ENCODE data around the gene GPC5. TPM values are rescaled to one million over a fixed set of nuclear protein-coding genes. Genes with fewer than 3 reads are reported as not detected.

Gene GPC5
- total and polyA plus RNA-seq, 9 of the 15 experiments (the other 6 are each of a cell fraction or from before 2014, with no cell fraction given) = 0.18 to 0.27 TPM; not detected in 7

DNA sequence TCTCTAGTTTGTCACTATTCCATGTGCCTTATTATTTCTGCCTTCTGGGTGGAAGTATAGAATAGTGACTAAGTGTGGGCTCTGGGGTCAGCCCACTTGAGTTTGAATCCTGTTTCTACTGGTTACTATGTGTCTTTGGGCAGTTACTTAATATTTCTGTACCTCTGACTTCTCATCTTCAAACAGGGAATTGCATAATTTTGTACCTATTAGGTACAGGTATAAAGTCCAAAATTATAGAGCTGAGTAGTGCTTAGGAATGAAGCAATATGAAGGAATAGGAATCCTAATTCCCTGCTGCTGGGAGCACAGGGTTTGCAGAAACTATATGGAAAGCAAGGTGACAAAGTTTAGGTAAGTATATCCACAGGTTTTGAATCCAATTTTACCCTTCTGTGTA, 564.5 kb downstream of the GPC5 start:
- CTCF ChIA-PET (ENCODE audit: low intra/inter-chr PET ratio) = no interaction called here
- H3K9ac ChIP-seq (ENCODE audit: insufficient read depth in 1 of 2, low read depth in 2 of 2, low read length in 2 of 2) = no peak overlapping the region
- DNase-seq (ENCODE audit: extremely low read depth in 1 of 4, low spot score in 3 of 4) = no peak
- H3K9me1 ChIP-seq (ENCODE audit: control insufficient read depth, insufficient read depth, low read length) = no peaks in the 10 kb centered on the region
- BruUV-seq (replicated peaks) = no TSS peak
- H3K4me2 ChIP-seq (ENCODE audit: insufficient read depth, low read length) = no peak overlapping the region
- no peaks in the 10 kb centered on the region for H3K36me3 ChIP-seq (ENCODE audit: control insufficient read depth, insufficient read depth, low read length)
- ATAC-seq = no peak
- H4K20me1 ChIP-seq (replicated peaks; ENCODE audit: control insufficient read depth, insufficient read depth, low read length) = no peaks in the 10 kb centered on the region
- H3K9me3 ChIP-seq (replicated peaks; ENCODE audit: control insufficient read depth, insufficient read depth, low read depth, low read length) = no peaks in the 10 kb centered on the region
- H2AFZ ChIP-seq (ENCODE audit: low read depth, low read length) = no peak overlapping the region
- H3K79me2 ChIP-seq (ENCODE audit: control insufficient read depth, insufficient read depth, low read length) = no peaks in the 10 kb centered on the region
- H3K27ac ChIP-seq (ENCODE audit: extremely low read depth, low read depth, low read length) = no peak overlapping the region
- H3K27me3 ChIP-seq (ENCODE audit: control insufficient read depth in 2 of 2, insufficient read depth in 2 of 2, low read length in 2 of 2) = no peaks in the 10 kb centered on the region
- H3K4me3 ChIP-seq = no peak overlapping the region
- H3K4me1 ChIP-seq (replicated peaks in 1 of 2; ENCODE audit: control insufficient read depth in 2 of 2, insufficient read depth in 2 of 2, low read length in 2 of 2) = no peaks in the 10 kb centered on the region
- in situ Hi-C loops (cut with MboI) = no loop called here
- intact Hi-C loops (cut with micrococcal nuclease) = no loop called here
- FAIRE-seq = no peak
- POLR2A ChIA-PET = no interaction called here
- no peak for TF ChIP-seq KLF16 (IDR thresholded peaks at IDR 0.05)
- no peak for TF ChIP-seq TBL1XR1 (IDR thresholded peaks at IDR 0.05; ENCODE audit: low read length in 2 of 2)
- TF ChIP-seq WHSC1 (IDR thresholded peaks at IDR 0.05; ENCODE audit: low read length) = no peak
- TF ChIP-seq ARNT (IDR thresholded peaks at IDR 0.05) = no peak
- TF ChIP-seq DDX20 (tag; IDR thresholded peaks at IDR 0.05; ENCODE audit: low read depth) = no peak
- TF ChIP-seq, protein P1, sequence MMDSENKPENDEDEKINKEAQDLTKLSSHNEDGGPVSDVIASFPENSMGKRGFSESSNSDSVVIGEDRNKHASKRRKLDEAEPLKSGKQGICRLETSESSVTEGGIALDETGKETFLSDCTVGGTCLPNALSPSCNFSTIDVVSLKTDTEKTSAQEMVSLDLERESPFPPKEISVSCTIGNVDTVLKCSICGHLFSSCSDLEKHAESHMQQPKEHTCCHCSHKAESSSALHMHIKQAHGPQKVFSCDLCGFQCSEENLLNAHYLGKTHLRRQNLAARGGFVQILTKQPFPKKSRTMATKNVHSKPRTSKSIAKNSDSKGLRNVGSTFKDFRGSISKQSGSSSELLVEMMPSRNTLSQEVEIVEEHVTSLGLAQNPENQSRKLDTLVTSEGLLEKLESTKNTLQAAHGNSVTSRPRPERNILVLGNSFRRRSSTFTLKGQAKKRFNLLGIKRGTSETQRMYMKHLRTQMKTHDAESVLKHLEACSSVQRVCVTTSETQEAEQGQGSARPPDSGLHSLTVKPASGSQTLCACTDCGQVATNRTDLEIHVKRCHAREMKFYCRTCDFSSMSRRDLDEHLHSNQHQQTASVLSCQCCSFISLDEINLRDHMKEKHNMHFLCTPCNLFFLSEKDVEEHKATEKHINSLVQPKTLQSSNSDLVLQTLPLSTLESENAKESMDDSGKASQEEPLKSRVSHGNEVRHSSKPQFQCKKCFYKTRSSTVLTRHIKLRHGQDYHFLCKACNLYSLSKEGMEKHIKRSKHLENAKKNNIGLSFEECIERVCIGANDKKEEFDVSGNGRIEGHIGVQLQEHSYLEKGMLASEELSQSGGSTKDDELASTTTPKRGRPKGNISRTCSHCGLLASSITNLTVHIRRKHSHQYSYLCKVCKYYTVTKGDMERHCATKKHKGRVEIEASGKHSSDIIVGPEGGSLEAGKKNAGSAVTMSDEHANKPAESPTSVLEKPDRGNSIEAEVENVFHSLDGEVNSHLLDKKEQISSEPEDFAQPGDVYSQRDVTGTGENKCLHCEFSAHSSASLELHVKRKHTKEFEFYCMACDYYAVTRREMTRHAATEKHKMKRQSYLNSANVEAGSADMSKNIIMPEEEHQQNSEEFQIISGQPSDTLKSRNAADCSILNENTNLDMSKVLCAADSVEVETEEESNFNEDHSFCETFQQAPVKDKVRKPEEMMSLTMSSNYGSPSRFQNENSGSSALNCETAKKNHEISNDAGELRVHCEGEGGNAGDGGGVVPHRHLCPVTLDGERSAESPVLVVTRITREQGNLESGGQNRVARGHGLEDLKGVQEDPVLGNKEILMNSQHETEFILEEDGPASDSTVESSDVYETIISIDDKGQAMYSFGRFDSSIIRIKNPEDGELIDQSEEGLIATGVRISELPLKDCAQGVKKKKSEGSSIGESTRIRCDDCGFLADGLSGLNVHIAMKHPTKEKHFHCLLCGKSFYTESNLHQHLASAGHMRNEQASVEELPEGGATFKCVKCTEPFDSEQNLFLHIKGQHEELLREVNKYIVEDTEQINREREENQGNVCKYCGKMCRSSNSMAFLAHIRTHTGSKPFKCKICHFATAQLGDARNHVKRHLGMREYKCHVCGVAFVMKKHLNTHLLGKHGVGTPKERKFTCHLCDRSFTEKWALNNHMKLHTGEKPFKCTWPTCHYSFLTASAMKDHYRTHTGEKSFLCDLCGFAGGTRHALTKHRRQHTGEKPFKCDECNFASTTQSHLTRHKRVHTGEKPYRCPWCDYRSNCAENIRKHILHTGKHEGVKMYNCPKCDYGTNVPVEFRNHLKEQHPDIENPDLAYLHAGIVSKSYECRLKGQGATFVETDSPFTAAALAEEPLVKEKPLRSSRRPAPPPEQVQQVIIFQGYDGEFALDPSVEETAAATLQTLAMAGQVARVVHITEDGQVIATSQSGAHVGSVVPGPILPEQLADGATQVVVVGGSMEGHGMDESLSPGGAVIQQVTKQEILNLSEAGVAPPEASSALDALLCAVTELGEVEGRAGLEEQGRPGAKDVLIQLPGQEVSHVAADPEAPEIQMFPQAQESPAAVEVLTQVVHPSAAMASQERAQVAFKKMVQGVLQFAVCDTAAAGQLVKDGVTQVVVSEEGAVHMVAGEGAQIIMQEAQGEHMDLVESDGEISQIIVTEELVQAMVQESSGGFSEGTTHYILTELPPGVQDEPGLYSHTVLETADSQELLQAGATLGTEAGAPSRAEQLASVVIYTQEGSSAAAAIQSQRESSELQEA (IDR thresholded peaks at IDR 0.05; ENCODE audit: low read depth) = no peak
- TF ChIP-seq RFX1 (IDR thresholded peaks at IDR 0.05) = no peak
- no peak for TF ChIP-seq DNMT1 (IDR thresholded peaks at IDR 0.05)
- no peak for TF ChIP-seq KHSRP (IDR thresholded peaks at IDR 0.05)
- TF ChIP-seq, protein P2, sequence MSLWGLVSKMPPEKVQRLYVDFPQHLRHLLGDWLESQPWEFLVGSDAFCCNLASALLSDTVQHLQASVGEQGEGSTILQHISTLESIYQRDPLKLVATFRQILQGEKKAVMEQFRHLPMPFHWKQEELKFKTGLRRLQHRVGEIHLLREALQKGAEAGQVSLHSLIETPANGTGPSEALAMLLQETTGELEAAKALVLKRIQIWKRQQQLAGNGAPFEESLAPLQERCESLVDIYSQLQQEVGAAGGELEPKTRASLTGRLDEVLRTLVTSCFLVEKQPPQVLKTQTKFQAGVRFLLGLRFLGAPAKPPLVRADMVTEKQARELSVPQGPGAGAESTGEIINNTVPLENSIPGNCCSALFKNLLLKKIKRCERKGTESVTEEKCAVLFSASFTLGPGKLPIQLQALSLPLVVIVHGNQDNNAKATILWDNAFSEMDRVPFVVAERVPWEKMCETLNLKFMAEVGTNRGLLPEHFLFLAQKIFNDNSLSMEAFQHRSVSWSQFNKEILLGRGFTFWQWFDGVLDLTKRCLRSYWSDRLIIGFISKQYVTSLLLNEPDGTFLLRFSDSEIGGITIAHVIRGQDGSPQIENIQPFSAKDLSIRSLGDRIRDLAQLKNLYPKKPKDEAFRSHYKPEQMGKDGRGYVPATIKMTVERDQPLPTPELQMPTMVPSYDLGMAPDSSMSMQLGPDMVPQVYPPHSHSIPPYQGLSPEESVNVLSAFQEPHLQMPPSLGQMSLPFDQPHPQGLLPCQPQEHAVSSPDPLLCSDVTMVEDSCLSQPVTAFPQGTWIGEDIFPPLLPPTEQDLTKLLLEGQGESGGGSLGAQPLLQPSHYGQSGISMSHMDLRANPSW (CRISPR knock-in tag; IDR thresholded peaks at IDR 0.05) = no peak
- TF ChIP-seq, protein P3, sequence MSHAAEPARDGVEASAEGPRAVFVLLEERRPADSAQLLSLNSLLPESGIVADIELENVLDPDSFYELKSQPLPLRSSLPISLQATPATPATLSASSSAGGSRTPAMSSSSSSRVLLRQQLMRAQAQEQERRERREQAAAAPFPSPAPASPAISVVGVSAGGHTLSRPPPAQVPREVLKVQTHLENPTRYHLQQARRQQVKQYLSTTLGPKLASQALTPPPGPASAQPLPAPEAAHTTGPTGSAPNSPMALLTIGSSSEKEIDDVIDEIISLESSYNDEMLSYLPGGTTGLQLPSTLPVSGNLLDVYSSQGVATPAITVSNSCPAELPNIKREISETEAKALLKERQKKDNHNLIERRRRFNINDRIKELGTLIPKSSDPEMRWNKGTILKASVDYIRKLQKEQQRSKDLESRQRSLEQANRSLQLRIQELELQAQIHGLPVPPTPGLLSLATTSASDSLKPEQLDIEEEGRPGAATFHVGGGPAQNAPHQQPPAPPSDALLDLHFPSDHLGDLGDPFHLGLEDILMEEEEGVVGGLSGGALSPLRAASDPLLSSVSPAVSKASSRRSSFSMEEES (CRISPR knock-in tag; IDR thresholded peaks at IDR 0.05) = no peak
- no peak for TF ChIP-seq ZSCAN29 (IDR thresholded peaks at IDR 0.05)
- no peak for TF ChIP-seq SNIP1 (IDR thresholded peaks at IDR 0.05; ENCODE audit: low read depth)
- no peak for TF ChIP-seq EP300 (IDR thresholded peaks at IDR 0.05; ENCODE audit: low read length)
